ENCODE measurements around the gene QKI.
A peak's percentile ranks its signal among the peaks of the same experiment; 100 is the strongest.

QKI gene

DNA sequence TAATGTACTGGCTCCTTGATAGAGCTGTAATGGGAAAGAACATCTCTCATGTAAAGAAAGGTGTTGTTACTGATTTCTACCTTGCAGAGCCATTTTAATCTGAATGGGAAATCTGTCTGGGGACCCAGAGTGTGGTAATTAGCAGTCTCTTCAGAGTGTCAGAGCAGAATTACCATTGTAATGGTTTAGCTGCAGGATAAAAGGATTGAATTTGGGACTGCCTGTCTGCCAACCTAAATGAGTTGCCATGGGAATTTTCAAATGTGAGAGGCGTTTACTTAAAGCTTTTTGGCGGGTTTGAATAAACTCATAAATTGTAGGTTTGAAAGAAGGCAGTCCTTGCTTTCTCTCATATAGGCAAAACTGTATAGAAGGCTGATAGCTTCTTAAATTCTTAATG is 128.8 kb downstream of the QKI start:
- DNase-seq (ENCODE audit: insufficient read length, low spot score) (no peak), FAIRE-seq (no peak)
- no peak for TF ChIP-seq TAF1 (IDR thresholded peaks at IDR 0.05; ENCODE audit: low read depth, low read length)
- TF ChIP-seq SPI1 (IDR thresholded peaks at IDR 0.05; ENCODE audit: low read depth, low read length) = no peak
- TF ChIP-seq POU2F2 (IDR thresholded peaks at IDR 0.05; ENCODE audit: low read depth, low read length) = no peak
- TF ChIP-seq PAX5 (IDR thresholded peaks at IDR 0.05; ENCODE audit: insufficient read depth, low read length, severe bottlenecking) = no peak
- no peak for TF ChIP-seq POLR2A (IDR thresholded peaks at IDR 0.05; ENCODE audit: low read depth, low read length)
- no peak for TF ChIP-seq POLR2AphosphoS5 (IDR thresholded peaks at IDR 0.05; ENCODE audit: low read depth, low read length)

GRCh38 chr6:163545370-163545769 is 130.9 kb downstream of the QKI start:
- TF ChIP-seq SPI1 (IDR thresholded peaks at IDR 0.05; ENCODE audit: low read depth, low read length) = no peak
- no peak for TF ChIP-seq PAX5 (IDR thresholded peaks at IDR 0.05; ENCODE audit: insufficient read depth, low read length, severe bottlenecking)
- TF ChIP-seq POLR2A (IDR thresholded peaks at IDR 0.05; ENCODE audit: low read depth, low read length) = no peak
- TF ChIP-seq POLR2AphosphoS5 (IDR thresholded peaks at IDR 0.05; ENCODE audit: low read depth, low read length) = no peak
- no peak for TF ChIP-seq TAF1 (IDR thresholded peaks at IDR 0.05; ENCODE audit: low read depth, low read length)
- no peak for TF ChIP-seq POU2F2 (IDR thresholded peaks at IDR 0.05; ENCODE audit: low read depth, low read length)
- DNase-seq (ENCODE audit: insufficient read length, low spot score) (no peak), FAIRE-seq (no peak)

DNA sequence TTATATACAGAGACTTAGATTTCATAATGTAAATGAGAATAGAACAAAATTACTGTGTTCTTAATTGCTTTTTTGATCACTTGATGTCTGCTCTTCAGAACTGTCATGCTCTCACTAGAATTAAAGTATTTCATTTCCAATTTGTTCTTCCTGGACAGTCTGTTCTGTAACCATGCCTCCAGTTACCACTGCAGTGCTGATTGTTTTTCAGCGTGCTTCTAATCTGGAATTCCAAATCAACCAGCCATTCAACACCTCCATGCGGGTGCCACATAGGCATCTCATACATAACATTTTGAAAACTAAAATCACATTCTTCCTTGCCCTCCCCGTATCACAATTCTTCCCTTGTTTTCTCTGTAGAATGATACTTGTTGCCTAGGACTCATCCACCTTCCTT is 132.8 kb downstream of the QKI start:
- TF ChIP-seq TAF1 (IDR thresholded peaks at IDR 0.05; ENCODE audit: low read depth, low read length) = no peak
- TF ChIP-seq PAX5 (IDR thresholded peaks at IDR 0.05; ENCODE audit: insufficient read depth, low read length, severe bottlenecking) = no peak
- TF ChIP-seq POU2F2 (IDR thresholded peaks at IDR 0.05; ENCODE audit: low read depth, low read length) = no peak
- no peak for TF ChIP-seq POLR2AphosphoS5 (IDR thresholded peaks at IDR 0.05; ENCODE audit: low read depth, low read length)
- no peak for TF ChIP-seq SPI1 (IDR thresholded peaks at IDR 0.05; ENCODE audit: low read depth, low read length)
- no peak for TF ChIP-seq POLR2A (IDR thresholded peaks at IDR 0.05; ENCODE audit: low read depth, low read length)
- FAIRE-seq (no peak), DNase-seq (ENCODE audit: insufficient read length, low spot score) (no peak)

DNA sequence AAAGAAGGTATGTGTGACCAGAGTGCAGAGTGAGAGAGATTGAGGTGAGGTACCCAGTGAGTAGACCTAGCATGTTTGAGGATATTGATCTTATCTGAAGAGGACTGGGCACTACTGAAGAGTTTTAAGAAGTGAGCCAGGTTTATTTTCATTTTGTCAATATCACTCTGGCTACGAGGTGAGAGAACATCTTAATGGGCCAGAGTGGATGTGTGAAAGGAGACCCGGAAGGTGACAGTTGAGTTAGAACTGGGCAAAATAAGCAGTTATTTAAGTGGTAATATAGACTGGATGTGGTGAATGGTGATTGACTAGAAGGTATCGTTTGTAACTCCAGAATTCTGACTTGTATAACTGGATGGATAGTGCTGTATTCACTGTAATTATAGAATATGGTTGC is 134.1 kb downstream of the QKI start:
- DNase-seq (ENCODE audit: insufficient read length, low spot score) = no peak
- no peak for FAIRE-seq
- no peak for TF ChIP-seq PAX5 (IDR thresholded peaks at IDR 0.05; ENCODE audit: insufficient read depth, low read length, severe bottlenecking)
- no peak for TF ChIP-seq POLR2A (IDR thresholded peaks at IDR 0.05; ENCODE audit: low read depth, low read length)
- no peak for TF ChIP-seq POU2F2 (IDR thresholded peaks at IDR 0.05; ENCODE audit: low read depth, low read length)
- no peak for TF ChIP-seq POLR2AphosphoS5 (IDR thresholded peaks at IDR 0.05; ENCODE audit: low read depth, low read length)

- DNase-seq (ENCODE audit: insufficient read length, low spot score) (no peak), FAIRE-seq (peak; percentile 20)
- TF ChIP-seq POLR2AphosphoS5 (IDR thresholded peaks at IDR 0.05; ENCODE audit: low read depth, low read length) (no peak), POLR2A (IDR thresholded peaks at IDR 0.05; ENCODE audit: low read depth, low read length) (no peak), TAF1 (IDR thresholded peaks at IDR 0.05; ENCODE audit: low read depth, low read length) (no peak), POU2F2 (IDR thresholded peaks at IDR 0.05; ENCODE audit: low read depth, low read length) (no peak), SPI1 (IDR thresholded peaks at IDR 0.05; ENCODE audit: low read depth, low read length) (no peak), PAX5 (IDR thresholded peaks at IDR 0.05; ENCODE audit: insufficient read depth, low read length, severe bottlenecking) (no peak)
Measured at GRCh38 chr6:163554032-163554431, 139.5 kb downstream of the QKI start.

DNA sequence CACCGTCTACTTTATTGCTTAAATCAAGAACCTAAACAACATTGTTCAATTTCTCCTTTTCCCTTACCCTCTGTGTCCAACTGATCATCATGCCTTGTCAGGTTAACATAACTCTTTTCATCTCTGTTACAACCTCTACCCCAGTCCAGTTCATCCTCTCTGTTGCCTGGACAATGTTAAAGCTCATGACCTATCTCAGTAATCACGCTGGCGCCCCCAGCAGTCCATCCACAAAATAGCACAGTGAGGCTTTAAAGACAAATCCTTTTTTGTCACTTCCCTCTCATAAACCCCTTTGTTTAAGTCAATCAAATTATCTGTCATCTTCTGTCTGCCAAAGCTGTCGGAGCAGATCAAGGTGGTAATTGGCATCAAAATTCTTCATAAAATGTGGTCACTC is 140.1 kb downstream of the QKI start:
- TF ChIP-seq POLR2A (IDR thresholded peaks at IDR 0.05; ENCODE audit: low read depth, low read length) (no peak), POU2F2 (IDR thresholded peaks at IDR 0.05; ENCODE audit: low read depth, low read length) (no peak), SPI1 (IDR thresholded peaks at IDR 0.05; ENCODE audit: low read depth, low read length) (no peak), TAF1 (IDR thresholded peaks at IDR 0.05; ENCODE audit: low read depth, low read length) (no peak), PAX5 (IDR thresholded peaks at IDR 0.05; ENCODE audit: insufficient read depth, low read length, severe bottlenecking) (no peak), POLR2AphosphoS5 (IDR thresholded peaks at IDR 0.05; ENCODE audit: low read depth, low read length) (no peak)
- FAIRE-seq (no peak), DNase-seq (ENCODE audit: insufficient read length, low spot score) (no peak)

GRCh38 chr6:163559661-163560060 is 145.1 kb downstream of the QKI start:
- TF ChIP-seq SPI1 (IDR thresholded peaks at IDR 0.05; ENCODE audit: low read depth, low read length) (no peak), POLR2AphosphoS5 (IDR thresholded peaks at IDR 0.05; ENCODE audit: low read depth, low read length) (no peak), POLR2A (IDR thresholded peaks at IDR 0.05; ENCODE audit: low read depth, low read length) (no peak), POU2F2 (IDR thresholded peaks at IDR 0.05; ENCODE audit: low read depth, low read length) (no peak), PAX5 (IDR thresholded peaks at IDR 0.05; ENCODE audit: insufficient read depth, low read length, severe bottlenecking) (no peak), TAF1 (IDR thresholded peaks at IDR 0.05; ENCODE audit: low read depth, low read length) (no peak)
- DNase-seq (ENCODE audit: insufficient read length, low spot score) = no peak
- no peak for FAIRE-seq

GRCh38 chr6:163563318-163563717 is 148.8 kb downstream of the QKI start:
- FAIRE-seq (no peak), DNase-seq (ENCODE audit: insufficient read length, low spot score) (no peak)
- TF ChIP-seq TAF1 (IDR thresholded peaks at IDR 0.05; ENCODE audit: low read depth, low read length) (no peak), PAX5 (IDR thresholded peaks at IDR 0.05; ENCODE audit: insufficient read depth, low read length, severe bottlenecking) (no peak), POU2F2 (IDR thresholded peaks at IDR 0.05; ENCODE audit: low read depth, low read length) (no peak), SPI1 (IDR thresholded peaks at IDR 0.05; ENCODE audit: low read depth, low read length) (no peak)

DNA sequence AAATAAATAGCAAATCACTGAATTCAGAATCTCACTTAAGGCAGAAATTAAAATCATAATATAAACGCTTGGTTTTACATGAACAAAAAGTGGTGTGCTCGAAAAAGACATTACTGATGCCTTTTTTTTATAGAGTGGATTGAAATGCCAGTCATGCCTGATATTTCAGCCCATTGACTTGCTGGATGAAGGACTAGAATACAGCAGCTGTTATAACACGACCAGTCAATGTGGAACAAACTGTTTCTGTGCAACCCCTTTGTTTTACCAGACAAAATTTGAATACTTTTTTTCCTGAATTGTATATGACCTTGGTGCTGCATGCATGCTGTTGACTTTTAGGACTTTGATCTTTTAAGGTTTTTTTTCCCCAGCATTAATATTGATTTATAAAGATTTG is 150.0 kb downstream of the QKI start:
- FAIRE-seq = peak; percentile 51
- no peak for TF ChIP-seq POLR2AphosphoS5 (IDR thresholded peaks at IDR 0.05; ENCODE audit: low read depth, low read length)
- TF ChIP-seq POU2F2 (IDR thresholded peaks at IDR 0.05; ENCODE audit: low read depth, low read length) = no peak
- no peak for TF ChIP-seq SPI1 (IDR thresholded peaks at IDR 0.05; ENCODE audit: low read depth, low read length)

GRCh38 chr6:163565140-163565539 is 150.6 kb downstream of the QKI start:
- TF ChIP-seq SPI1 (IDR thresholded peaks at IDR 0.05; ENCODE audit: low read depth, low read length) = no peak
- TF ChIP-seq PAX5 (IDR thresholded peaks at IDR 0.05; ENCODE audit: insufficient read depth, low read length, severe bottlenecking) = no peak
- TF ChIP-seq POLR2A (IDR thresholded peaks at IDR 0.05; ENCODE audit: low read depth, low read length) = no peak
- no peak for TF ChIP-seq POLR2AphosphoS5 (IDR thresholded peaks at IDR 0.05; ENCODE audit: low read depth, low read length)
- TF ChIP-seq TAF1 (IDR thresholded peaks at IDR 0.05; ENCODE audit: low read depth, low read length) = no peak
- TF ChIP-seq POU2F2 (IDR thresholded peaks at IDR 0.05; ENCODE audit: low read depth, low read length) = no peak
- FAIRE-seq (no peak), DNase-seq (ENCODE audit: insufficient read length, low spot score) (no peak)

More for the DNA sequence above, 150.0 kb downstream of the QKI start:
- no peak for DNase-seq (ENCODE audit: insufficient read length, low spot score)

All from GM12891 (cell line).